Measurements from ENCODE around the gene DIP2B.
A peak's percentile ranks its signal among the peaks of the same experiment; 100 is the strongest.
"Not testable (repeated sequence)": the region's sequence is repeated elsewhere in the genome, so short reads cannot be mapped to it uniquely, and the experiment has no call there.

DIP2B gene

GRCh38 chr12:50504798-50505674, at the start of gene DIP2B:
DIP2B (plus strand) TSS chr12:50504985; CDS start chr12:50505141, 156 bp downstream.
- peak; percentile 86 to 91 for DNase-seq

- DNase-seq, result no peak
These were observed 46.2 kb upstream of the DIP2B start for GRCh38 chr12:50458606-50459005.

- DNase-seq, result no peak
These were observed 37.3 kb upstream of the DIP2B start for GRCh38 chr12:50467439-50467838.

GRCh38 chr12:50477241-50477832, 27.4 kb upstream of the DIP2B start:
- DNase-seq, result no peak

- no peak for DNase-seq
These were observed 22.2 kb upstream of the DIP2B start for GRCh38 chr12:50482571-50482970.

- no peak for DNase-seq
These were observed 21.3 kb upstream of the DIP2B start for GRCh38 chr12:50483488-50483887.

GRCh38 chr12:50488801-50489200, 16.0 kb upstream of the DIP2B start:
- no peak for DNase-seq

GRCh38 chr12:50498119-50498518, 6.7 kb upstream of the DIP2B start:
- DNase-seq, result not testable (repeated sequence)

GRCh38 chr12:50505675-50506530, 1.1 kb downstream of the DIP2B start:
- peak; percentile 78 to 94 for DNase-seq

GRCh38 chr12:50506753-50507473, 2.1 kb downstream of the DIP2B start:
- peak in 1 of 2 donors; percentile 48 for DNase-seq

- no peak for DNase-seq
These were observed 2.7 kb downstream of the DIP2B start for GRCh38 chr12:50507474-50507838.

- no peak for DNase-seq
These were observed 3.1 kb downstream of the DIP2B start for GRCh38 chr12:50507930-50508329.

GRCh38 chr12:50508414-50508813, 3.6 kb downstream of the DIP2B start:
- DNase-seq, result no peak

- no peak for DNase-seq
These were observed 4.3 kb downstream of the DIP2B start for GRCh38 chr12:50508970-50509663.

- no peak for DNase-seq
These were observed 9.9 kb downstream of the DIP2B start for GRCh38 chr12:50514526-50515276.

GRCh38 chr12:50515587-50515986, 10.8 kb downstream of the DIP2B start:
- DNase-seq, result no peak

- DNase-seq, result no peak
These were observed 12.8 kb downstream of the DIP2B start for GRCh38 chr12:50517421-50518048.

- DNase-seq, result no peak
These were observed 13.3 kb downstream of the DIP2B start for GRCh38 chr12:50518090-50518489.

- no peak for DNase-seq
These were observed 14.6 kb downstream of the DIP2B start for GRCh38 chr12:50519353-50519752.

- DNase-seq, result peak in 1 of 2 donors; percentile 39
These were observed 15.8 kb downstream of the DIP2B start for GRCh38 chr12:50520416-50521207.
